NCI-H2107 treated with DMSO at 0.1 percent for 48 hours (cell line): ENCODE measurements around the gene C2CD4C.
"Not testable (repeated sequence)": the region's sequence is repeated elsewhere in the genome, so short reads cannot be mapped to it uniquely, and the experiment has no call there.

ENCODE experiments used
- DNase-seq: peaks from one replicate; lab custom pipeline; 2025; ENCODE audit not compliant: unreplicated experiment; lab: John Stamatoyannopoulos, UW

The C2CD4C gene

GRCh38 chr19:367963-368629, 40.9 kb downstream of the C2CD4C start:
- DNase-seq, result no peak

- DNase-seq, result no peak
These were observed 41.4 kb downstream of the C2CD4C start for GRCh38 chr19:367561-367960.

DNA sequence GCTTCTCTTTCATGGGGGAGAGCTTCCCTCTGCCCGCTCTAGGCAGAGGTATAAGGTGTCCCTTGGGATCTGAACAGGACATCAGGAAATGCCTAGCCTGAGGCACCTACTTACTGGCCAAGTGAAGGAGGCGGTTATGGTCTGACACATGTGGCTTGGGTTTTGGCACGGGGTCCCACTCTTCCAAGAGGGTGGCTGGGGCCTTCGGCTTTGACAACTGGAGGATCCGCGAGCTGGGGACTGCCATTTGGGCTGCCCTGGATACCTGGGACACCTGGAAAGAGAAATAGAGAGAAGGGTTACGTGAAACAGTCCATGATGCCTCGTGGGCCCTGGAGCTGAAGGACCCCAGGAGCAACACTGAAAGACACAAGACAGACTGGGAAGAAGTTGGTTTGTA, 42.0 kb downstream of the C2CD4C start:
- DNase-seq, result no peak

DNA sequence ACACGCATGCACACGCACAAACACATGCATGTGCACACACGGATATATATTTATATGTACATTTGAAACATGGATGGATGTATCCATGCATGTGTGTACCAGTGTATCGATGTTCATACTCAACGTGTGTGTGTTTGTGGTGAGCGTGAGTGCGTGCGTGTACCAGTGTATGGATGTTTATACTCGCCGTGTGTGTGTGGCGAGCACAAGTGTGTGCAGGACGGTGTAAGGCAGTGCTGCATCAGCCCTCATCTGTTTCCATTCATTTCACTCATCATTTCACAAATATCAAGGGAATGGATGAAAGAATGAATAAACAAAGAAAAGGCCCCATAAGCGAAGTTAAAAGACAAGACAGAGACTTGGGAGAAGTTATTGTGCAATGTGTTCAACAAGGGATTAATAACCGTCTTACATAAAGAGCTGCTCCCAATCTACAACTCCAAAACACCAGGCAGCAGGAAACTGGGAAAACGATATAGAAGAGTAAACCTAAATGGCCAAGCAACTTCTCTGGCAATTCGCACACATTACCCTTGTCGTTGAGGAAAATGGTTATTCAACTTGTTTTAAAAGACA, 42.7 kb downstream of the C2CD4C start:
- DNase-seq, result no peak

- DNase-seq, result no peak
These were observed 44.3 kb downstream of the C2CD4C start for GRCh38 chr19:364496-365287.

DNA sequence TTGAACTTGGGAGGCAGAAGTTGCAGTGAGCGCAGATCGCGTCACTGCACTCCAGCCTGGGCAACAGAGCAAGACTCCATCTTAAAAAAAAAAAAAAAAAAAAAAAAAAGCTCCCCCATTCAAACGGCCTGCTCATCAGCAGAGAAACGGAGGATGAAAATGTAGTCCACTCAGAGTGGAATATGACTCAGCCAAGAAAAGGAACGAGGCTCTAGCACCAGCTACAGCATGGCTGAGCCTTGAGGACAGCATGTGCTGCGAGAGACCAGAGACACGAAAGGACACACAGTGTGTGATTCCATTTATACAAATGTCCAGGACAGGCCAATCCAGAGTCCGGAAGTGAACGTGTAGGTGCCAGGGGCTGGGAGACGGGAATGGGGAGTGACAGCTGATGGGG, 46.3 kb downstream of the C2CD4C start:
- DNase-seq, result no peak

DNA sequence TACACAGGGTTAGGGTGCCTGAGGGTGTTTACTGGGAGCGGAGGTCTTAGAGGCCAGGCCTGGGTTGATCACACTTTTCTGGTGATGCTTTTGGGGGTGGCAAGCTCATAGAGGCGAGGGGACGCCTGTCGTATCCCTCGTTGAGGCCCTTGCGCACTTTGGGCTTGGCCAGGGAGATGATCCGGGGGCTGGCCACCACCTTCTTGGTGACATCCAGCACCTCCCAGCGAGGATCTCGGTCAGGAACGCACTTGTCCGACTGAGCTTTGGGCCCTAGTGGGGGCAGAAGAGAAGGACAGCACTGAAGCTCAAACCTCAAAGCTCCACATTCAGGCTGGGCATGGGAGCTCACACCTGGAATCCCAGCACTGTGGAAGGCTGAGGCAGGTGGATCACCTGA, 46.8 kb downstream of the C2CD4C start:
- no peak for DNase-seq

- DNase-seq, result no peak
These were observed 49.4 kb downstream of the C2CD4C start for GRCh38 chr19:359653-359925.

GRCh38 chr19:355536-355935, 53.4 kb downstream of the C2CD4C start:
- not testable (repeated sequence) for DNase-seq
